GM18873 (cell line): Measurements from ENCODE around the gene HDDC2.
"Not testable (repeated sequence)": the region's sequence is repeated elsewhere in the genome, so short reads cannot be mapped to it uniquely, and the experiment has no call there.

Experiments used
- ATAC-seq: cut with Tn5 transposase; IDR thresholded peaks from one replicate; pipeline ENCODE4 v1.9.1; 2021; ENCODE audit warnings: mild to moderate bottlenecking, moderate library complexity, moderate number of reproducible peaks; ENCODE audit not compliant: unreplicated experiment, low FRiP score

The HDDC2 gene

DNA sequence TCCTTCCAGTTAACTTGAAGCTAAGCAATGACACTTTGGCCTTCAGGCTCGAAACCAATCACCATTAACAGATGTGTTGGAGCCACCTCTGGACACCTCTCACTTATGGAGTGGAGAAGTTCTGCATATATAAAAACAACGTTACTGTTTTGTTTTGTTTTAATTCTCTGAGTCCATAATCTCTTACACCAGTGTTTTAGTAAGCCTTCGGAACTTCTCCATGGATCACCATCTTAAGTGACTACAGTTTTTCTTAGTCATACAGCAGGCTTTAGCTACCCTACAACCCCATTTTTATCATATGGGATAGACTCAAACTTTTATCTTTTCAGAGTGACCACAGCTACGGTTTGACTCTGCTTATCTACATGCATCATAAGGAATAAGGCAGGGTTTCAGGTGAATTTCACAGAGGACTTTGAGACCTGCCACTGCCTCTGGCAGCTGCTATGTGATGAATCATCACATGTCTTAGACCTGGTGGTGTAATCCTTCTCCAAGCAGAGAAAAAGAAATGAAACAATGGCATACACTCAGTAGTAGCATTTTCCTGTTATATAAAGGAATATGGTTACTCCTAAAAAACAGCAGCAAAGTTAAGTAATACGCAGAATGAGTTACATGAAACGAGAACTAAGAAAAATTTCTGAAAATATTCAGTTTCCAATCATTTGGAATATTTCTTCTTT is 5.5 kb upstream of the HDDC2 start:
- ATAC-seq, result no peak

DNA sequence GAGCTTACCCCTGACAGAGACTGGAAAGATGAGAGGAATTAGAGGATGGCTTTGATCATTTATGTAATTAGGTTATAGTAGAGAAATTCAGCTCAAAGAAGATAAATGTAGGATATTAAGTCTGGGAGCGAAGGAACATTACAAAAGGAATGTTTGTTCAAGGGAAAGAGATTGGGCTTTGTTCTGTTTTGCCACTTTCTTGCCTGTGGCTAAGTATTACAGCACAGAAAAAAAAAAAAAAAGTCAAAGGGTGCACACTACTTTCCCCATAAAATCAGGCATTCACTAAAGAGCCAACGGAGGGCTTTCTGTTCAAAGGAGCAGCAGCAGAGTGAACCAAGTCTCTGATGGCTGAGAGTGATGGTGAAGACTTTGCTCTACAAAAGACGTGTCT is 5.0 kb upstream of the HDDC2 start:
- ATAC-seq, result no peak

- ATAC-seq, result no peak
These were observed 3.3 kb upstream of the HDDC2 start for GRCh38 chr6:125304970-125305660.

- no peak for ATAC-seq
These were observed 1.7 kb upstream of the HDDC2 start for GRCh38 chr6:125303512-125303854.

- no peak for ATAC-seq
These were observed 1.2 kb upstream of the HDDC2 start for GRCh38 chr6:125302840-125303511.

DNA sequence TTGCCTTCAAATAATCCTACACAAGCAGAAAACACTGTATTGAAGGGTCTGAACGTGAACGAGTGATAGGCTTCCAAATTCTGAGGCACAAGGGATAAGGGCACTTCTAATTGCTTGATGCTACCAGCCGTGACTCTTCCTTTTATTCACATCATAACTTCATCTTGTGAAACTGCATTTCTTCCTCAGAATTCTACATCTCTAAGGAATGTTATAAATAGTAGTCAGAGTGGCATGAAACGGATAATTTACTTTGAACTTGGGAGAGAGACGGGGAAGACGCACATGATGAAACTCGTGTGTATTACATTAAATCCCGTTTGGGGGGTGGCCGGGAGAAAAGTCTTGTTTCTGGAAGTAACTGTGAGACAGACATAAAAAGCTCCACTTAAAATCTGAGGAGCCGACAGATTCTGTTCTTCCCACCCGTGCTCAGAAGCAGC is 754 bp downstream of the HDDC2 start:
- ATAC-seq, result no peak

DNA sequence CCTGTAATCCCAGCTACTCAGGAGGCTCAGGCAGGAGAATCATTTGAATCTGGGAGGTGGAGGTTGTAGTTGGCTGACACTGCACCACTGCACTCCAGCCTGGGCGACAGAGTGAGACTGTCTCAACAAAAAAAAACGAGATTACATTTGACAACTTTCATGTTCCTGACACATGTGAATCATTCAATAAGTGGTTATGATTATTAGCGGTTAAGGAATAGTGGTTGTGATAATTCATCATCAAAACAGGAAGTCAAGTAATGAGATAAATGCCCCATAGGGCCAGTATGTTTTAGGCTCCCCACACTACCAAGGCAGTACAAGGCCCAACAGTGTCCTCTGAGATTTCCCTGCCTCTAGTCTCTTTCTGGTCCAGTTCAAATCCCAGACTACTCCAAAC is 2.5 kb downstream of the HDDC2 start:
- ATAC-seq, result no peak

DNA sequence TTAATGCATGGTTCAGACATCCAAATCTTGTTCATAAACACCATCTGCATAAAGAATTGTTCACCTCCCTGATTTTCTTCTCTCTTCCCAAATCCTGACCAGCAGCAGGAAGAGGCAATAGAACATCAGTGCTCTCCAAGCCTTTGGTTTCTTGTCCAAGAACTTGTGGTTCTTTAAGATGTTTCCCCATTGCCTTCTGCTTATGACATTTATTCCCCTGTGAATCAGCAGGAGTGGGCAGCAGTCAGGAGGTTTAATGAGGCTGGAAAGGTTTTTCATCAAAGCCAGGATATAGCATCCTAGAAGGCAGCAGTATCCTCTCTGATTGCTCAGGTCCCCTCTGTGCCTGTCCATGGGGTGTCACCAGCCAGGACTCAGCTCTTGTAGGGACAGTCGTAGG is 5.3 kb downstream of the HDDC2 start:
- no peak for ATAC-seq

DNA sequence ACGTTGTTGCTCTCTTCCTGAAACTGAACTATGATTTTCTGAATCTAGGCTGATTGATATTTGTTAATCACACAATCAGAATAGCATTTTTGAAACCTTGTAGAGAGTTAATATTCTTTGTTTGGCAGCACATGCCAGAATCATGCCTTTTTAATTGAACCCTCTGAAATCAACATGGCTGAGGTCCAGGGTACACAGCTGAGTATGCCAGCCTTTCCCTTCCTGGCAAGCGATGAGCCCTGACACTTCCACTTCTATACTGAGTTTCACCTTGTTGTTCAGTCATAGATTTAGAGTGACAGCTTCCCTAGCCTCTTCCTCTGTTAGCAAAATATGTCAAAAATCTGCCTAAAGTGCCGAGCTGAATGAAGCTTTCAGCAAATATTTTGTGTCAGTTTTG is 6.8 kb downstream of the HDDC2 start:
- ATAC-seq, result no peak

- no peak for ATAC-seq
These were observed 7.7 kb downstream of the HDDC2 start for GRCh38 chr6:125294036-125294435.

- no peak for ATAC-seq
These were observed 8.2 kb downstream of the HDDC2 start for GRCh38 chr6:125293587-125293986.

DNA sequence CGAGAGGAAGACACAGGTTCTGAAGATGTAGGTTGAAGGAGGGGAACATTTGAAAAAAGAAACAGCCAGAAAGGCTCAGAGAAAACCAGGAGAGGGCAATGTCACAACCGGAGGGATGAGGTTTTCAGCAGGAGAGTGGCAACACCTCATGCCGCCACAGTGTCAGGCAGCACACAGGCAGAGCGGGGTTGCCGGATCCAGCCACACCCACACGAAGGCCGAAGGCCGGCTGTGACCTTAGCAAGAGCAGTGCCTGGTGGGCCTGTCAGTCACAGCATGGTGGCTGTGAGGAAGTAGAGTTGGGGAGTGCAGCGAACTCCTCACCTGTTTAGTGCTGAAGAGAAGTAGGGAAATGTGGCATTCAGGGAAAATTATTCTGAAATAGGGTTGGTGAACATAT is 14.0 kb downstream of the HDDC2 start:
- no peak for ATAC-seq

DNA sequence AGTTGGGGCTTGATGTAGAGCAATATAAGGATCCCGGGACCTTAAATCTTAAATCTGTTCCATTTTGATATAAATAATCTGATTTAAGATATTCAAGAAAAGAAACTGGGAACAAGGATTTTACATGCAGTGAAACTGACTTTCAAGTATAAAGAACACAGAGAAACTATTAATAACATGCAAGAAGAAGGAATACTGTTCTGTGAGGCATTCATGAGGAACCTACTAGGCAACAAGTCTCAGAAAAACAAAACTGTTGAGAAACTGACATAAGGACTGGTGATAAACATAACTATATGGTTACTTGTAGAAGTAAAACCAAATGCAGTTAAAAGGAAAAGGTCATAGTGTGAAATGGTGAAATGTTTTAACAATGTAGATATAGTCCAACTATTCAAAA is 15.8 kb downstream of the HDDC2 start:
- ATAC-seq, result no peak

- no peak for ATAC-seq
These were observed 16.4 kb downstream of the HDDC2 start for GRCh38 chr6:125285353-125285752.

- not testable (repeated sequence) for ATAC-seq
These were observed 19.3 kb downstream of the HDDC2 start for GRCh38 chr6:125282470-125282869.

GRCh38 chr6:125280370-125281035 is 21.3 kb downstream of the HDDC2 start:
- not testable (repeated sequence) for ATAC-seq

DNA sequence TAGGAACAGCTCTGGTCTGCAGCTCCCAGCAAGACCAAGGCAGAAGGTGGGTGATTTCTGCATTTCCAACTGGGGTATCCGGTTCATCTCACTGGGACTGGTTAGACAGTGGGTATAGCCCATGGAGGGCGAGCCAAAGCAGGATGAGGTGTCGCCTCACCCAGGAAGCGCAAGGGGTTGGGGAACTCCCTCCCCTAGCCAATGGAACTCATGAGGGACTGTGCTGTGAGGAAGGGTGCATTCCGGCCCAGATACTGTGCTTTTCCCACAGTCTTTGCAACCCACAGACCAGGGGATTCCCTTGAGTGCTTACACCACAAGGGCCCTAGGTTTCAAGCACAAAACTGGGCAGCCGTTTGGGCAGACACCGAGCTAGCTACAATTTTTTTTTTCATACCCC is 21.8 kb downstream of the HDDC2 start:
- peak; percentile 55 for ATAC-seq

GRCh38 chr6:125277838-125278237 is 23.9 kb downstream of the HDDC2 start:
- no peak for ATAC-seq

GRCh38 chr6:125275779-125276178 is 26.0 kb downstream of the HDDC2 start:
- ATAC-seq, result no peak

DNA sequence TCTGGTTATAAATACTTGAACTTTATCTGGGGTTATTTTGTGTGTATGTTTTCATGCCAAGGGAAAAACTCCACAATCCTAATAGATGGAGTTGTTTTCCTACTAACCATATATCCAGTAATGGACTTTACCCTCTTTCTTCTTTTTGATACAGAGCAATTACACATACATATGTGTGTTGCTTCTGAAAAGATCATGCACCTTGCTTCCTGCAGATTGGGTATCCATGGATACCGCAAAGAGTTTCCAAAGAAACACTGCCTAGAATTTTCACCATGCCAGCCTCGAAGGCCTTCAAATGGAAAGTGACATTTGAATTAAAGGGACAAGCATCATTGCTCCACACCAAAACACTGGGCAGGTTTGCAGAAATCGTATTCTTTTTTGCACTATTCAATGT is 26.8 kb downstream of the HDDC2 start:
- no peak for ATAC-seq

DNA sequence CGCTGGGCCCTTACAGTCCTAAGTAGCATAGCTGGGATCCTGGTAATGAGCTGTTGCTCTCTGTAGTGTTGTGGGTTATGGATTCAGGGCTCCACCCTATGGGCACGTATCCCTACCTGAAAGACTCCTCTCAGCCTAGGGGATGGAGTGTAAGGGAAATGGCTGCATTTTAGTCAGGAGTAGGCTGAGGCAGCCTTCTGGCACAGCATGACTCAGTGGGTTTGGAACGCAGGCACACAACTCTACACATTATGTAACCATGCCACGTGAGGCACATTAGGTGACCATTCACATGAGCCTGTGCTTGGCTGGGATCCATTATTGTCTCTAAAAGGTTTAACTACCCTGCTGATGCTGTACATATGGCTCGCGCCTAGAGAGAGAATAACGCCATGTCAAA is 27.8 kb downstream of the HDDC2 start:
- ATAC-seq, result no peak
